Bone marrow (tissue), 2 donors: ENCODE measurements around the gene UGT1A9.
"Not testable (repeated sequence)": the region's sequence is repeated elsewhere in the genome, so short reads cannot be mapped to it uniquely, and the experiment has no call there.

Source experiments
- DNase-seq, 2 donors: peaks; one replicate each; lab custom pipeline; 2025; lab: John Stamatoyannopoulos, UW

Gene UGT1A9

GRCh38 chr2:233671290-233672161 is at the start of gene UGT1A9:
UGT1A9 (plus strand) TSS chr2:233671898; CDS start chr2:233671935, 37 bp downstream.
- DNase-seq = no peak

GRCh38 chr2:233627331-233628025 is 44.2 kb upstream of the UGT1A9 start:
- DNase-seq = no peak

- not testable (repeated sequence) for DNase-seq
Observed at GRCh38 chr2:233636306-233636705, 35.4 kb upstream of the UGT1A9 start, which contains the start of gene UGT1A10. UGT1A10 (plus strand) TSS chr2:233636448; CDS start chr2:233636523, 75 bp downstream.

- no peak for DNase-seq
Observed at GRCh38 chr2:233638836-233639235, 32.9 kb upstream of the UGT1A9 start.

GRCh38 chr2:233639860-233640259 is 31.8 kb upstream of the UGT1A9 start:
- no peak for DNase-seq

GRCh38 chr2:233643128-233643527 is 28.6 kb upstream of the UGT1A9 start:
- DNase-seq = no peak

GRCh38 chr2:233646033-233646432 is 25.7 kb upstream of the UGT1A9 start:
- DNase-seq = not testable (repeated sequence)

GRCh38 chr2:233650981-233651380 is 20.7 kb upstream of the UGT1A9 start:
- DNase-seq = no peak

- DNase-seq = no peak
Observed at GRCh38 chr2:233651430-233651829, 20.3 kb upstream of the UGT1A9 start.

GRCh38 chr2:233654501-233654900 is 17.2 kb upstream of the UGT1A9 start:
- DNase-seq = no peak

- DNase-seq = no peak
Observed at GRCh38 chr2:233655043-233655442, 16.7 kb upstream of the UGT1A9 start.

- DNase-seq = not testable (repeated sequence)
Observed at GRCh38 chr2:233655943-233656342, 15.8 kb upstream of the UGT1A9 start.

GRCh38 chr2:233656443-233656842 is 15.3 kb upstream of the UGT1A9 start:
- no peak for DNase-seq

GRCh38 chr2:233658610-233659009 is 13.1 kb upstream of the UGT1A9 start:
- no peak for DNase-seq

GRCh38 chr2:233663911-233664310 is 7.8 kb upstream of the UGT1A9 start:
- DNase-seq = no peak

GRCh38 chr2:233668605-233669260 is 3.0 kb upstream of the UGT1A9 start:
- no peak for DNase-seq

- DNase-seq = no peak
Observed at GRCh38 chr2:233672886-233673285, 1.2 kb downstream of the UGT1A9 start.

- no peak for DNase-seq
Observed at GRCh38 chr2:233673896-233674295, 2.2 kb downstream of the UGT1A9 start.

GRCh38 chr2:233674314-233674713 is 2.6 kb downstream of the UGT1A9 start:
- DNase-seq = no peak

- no peak for DNase-seq
Observed at GRCh38 chr2:233674995-233675394, 3.3 kb downstream of the UGT1A9 start.

GRCh38 chr2:233676046-233676445 is 4.3 kb downstream of the UGT1A9 start:
- DNase-seq = no peak

- DNase-seq = no peak
Observed at GRCh38 chr2:233679196-233679595, 7.5 kb downstream of the UGT1A9 start.
